22Rv1 (cell line): ENCODE results near the gene SLC15A1.

Experiments
- H3K27ac ChIP-seq: fragments of 450-650 bp; 2 replicates; pipeline ENCODE4 v1.5.1; 2017
- ZFX ChIP-seq: fragments of 450-650 bp; IDR thresholded peaks from 2 replicates; pipeline ENCODE4 v1.6.1; 2017; ENCODE audit warnings: antibody characterized with exemption, borderline replicate concordance
- TF ChIP-seq, protein P1 (sequence below): fragments of 450-650 bp; IDR thresholded peaks from 2 replicates; pipeline ENCODE4 v1.5.1; 2017; ENCODE audit warnings: mild to moderate bottlenecking

The SLC15A1 gene

DNA sequence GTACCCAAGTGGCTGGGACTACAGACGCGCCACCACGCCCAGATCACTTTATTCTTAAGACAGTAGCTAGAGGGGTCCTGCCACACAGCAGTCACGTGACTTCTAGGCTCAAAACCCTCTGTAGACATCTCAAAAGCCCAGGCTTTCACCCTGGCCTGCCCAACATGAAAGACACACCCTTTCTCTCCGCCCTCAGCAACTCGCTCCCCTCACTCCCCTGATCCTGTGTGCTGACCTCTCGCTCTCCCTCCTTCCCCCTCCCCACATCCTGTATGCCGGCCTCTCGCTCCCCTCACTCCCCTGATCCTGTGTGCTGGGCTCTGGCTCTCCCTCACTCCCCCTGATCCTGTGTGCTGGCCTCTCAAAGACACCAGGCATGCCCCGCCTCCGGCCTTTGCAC is 77.4 kb downstream of the SLC15A1 start:
- no peak overlapping the region for H3K27ac ChIP-seq
- no peak for TF ChIP-seq ZFX
- TF ChIP-seq, protein P1, sequence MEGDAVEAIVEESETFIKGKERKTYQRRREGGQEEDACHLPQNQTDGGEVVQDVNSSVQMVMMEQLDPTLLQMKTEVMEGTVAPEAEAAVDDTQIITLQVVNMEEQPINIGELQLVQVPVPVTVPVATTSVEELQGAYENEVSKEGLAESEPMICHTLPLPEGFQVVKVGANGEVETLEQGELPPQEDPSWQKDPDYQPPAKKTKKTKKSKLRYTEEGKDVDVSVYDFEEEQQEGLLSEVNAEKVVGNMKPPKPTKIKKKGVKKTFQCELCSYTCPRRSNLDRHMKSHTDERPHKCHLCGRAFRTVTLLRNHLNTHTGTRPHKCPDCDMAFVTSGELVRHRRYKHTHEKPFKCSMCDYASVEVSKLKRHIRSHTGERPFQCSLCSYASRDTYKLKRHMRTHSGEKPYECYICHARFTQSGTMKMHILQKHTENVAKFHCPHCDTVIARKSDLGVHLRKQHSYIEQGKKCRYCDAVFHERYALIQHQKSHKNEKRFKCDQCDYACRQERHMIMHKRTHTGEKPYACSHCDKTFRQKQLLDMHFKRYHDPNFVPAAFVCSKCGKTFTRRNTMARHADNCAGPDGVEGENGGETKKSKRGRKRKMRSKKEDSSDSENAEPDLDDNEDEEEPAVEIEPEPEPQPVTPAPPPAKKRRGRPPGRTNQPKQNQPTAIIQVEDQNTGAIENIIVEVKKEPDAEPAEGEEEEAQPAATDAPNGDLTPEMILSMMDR, result no peak

DNA sequence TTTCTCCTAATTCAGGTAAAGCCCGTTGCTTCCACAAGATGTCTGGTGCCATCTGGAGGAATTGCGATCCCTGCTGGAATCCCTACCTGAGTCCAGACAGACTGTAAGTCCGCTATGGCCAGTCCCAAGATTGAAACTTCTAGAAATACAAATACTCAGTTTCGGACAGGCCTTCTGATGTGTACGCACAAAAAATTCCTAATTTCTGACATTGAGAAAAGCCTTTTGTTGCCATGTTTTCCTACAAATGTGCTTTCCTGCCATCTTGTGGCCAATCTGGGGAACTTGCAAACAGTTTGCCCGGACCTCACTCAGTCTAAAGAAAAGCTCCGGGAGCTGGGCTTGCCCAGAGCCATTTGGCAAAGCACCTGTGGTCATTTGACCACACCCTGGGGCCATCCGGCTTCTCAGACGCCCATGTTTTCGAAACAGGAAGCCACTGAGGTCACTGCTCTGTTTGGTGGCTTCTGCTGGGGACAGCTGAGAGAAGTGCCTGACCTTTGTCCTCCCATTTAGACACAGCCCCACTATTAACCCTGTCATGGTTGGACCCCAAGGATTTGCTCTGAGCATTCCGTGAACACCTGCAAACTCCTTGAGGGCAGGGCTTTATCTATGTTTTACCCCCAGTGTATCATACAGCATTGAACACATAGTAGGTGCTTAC is 79.4 kb downstream of the SLC15A1 start:
- no peak for TF ChIP-seq ZFX
- TF ChIP-seq, protein P1, result peak; percentile 87
- no peak overlapping the region for H3K27ac ChIP-seq

DNA sequence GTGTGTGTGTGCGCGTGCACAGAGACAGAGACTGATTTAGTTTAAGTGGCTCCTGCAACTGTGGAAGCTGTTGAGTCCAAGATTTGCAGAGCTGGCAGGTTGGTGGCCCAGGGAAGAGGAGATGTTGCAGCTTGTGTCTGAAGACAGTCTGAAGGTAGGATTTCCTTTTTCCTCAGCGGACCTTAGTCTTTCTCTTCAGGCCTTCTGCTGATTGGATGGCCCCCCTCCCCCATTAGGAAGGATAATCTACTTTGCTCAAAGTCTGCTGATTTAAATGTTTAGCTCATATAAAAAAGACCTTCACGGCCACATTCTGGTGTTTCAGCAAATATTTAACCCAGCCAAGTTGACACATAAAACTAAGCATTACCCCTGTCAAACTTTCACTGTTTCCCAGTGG is 84.3 kb downstream of the SLC15A1 start:
- H3K27ac ChIP-seq, result no peak overlapping the region
- TF ChIP-seq, protein P1, result no peak

DNA sequence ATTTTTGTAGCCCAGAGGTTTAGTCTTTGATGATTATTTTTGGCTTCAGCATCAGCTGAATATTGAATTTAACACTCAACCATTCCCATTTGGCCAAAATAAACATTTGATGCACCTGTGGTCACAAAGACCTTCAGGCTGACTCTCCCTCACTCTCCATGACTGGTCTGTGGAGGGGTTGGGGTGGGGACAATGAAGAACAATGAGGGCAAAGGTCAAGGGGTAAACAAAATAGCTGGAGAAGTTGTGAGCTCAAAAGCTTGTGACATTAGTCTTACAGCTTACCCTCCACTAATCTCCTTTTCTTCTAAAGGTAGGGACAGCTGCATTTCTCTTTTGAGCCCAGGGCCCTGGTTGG is 86.9 kb downstream of the SLC15A1 start:
- H3K27ac ChIP-seq, result no peak overlapping the region
- no peak for TF ChIP-seq ZFX
- TF ChIP-seq, protein P1, result no peak

DNA sequence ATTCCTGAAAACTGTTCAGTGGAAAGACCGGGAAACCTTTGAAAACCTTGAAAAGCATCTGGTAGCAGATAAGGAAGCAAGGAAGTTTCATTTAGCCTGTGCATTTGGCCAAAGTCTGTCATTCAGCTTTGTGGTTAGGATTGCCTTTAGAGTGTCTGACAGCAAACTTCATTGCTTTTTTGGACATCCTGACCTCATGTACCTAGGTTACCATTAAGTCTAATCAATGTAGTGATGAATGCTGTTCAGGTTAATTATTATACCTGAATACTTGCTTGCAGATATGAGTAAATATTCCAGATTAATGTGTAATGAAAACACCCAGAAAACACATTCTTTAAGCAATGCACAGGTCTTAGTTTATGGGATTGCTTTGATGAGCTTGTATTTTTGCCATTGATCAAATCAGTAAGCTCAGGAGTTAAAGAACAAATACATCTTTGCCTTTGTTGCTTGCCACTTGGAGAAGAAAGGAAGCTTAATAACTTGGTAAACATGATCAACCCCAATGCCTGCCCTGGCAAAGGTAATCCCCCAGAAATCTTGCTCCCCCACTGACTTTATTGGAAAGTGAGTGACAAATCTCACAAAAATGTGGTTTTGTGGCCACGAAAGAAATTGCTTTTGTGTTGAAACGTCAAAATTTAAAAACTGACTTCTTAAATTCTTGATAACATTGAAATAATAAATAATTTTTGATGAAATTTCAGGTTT is 87.4 kb downstream of the SLC15A1 start:
- H3K27ac ChIP-seq, result no peak overlapping the region
- no peak for TF ChIP-seq ZFX
- TF ChIP-seq, protein P1, result no peak

DNA sequence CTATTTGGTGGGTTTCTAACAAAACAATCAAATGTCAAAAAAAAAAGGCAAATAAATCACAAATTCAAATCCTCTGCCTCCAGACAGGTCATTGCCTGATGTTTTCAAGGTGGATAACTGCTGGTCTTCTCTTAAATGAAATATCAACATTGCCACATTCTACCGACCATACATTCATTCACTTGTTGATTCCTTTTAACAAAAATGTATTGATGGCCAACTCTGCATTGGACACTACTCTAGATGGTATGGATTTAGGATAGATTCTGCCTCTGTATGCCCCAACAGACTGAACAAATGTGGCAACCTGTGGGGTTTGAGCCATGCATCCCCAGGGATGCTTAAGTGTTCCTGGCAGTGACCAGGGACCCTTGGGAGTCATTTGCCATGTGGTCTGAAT is 88.0 kb downstream of the SLC15A1 start:
- TF ChIP-seq, protein P1, result no peak
- no peak for TF ChIP-seq ZFX
- no peak overlapping the region for H3K27ac ChIP-seq

DNA sequence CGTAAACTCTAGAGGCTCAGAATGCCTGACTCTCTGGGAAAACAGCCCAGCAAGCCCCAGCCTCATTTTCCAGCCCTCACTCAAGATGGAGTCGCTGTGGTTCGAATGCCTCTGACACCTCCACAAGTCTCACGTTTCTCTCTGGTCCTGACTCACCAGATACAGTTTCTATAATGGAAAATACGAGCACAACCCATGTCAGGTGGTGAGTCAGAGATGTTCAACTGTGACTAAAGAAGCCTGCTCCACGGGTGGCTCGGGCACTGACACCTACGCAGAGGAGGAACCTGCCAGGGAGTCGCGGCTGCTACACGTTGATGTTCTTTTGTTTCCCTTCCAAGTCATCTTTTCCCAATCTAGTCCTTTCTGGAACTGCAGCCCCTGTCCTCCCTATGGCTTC is 88.4 kb downstream of the SLC15A1 start:
- no peak for TF ChIP-seq ZFX
- TF ChIP-seq, protein P1, result no peak
- no peak overlapping the region for H3K27ac ChIP-seq
